Glutamatergic neuron (in vitro differentiated cells): ENCODE measurements around the gene EPHA4. TPM values are rescaled to one million over a fixed set of nuclear protein-coding genes. Genes with fewer than 3 reads are reported as not detected.

Experiments used
- DNase-seq: peaks from one replicate; pipeline ENCODE4 v3.0.0; 2022
- H3K27ac Mint-ChIP-seq: one replicate; pipeline ENCODE4 v1.8.0; 2020; ENCODE audit warnings: mild to moderate bottlenecking, mixed read lengths, inconsistent platforms; ENCODE audit not compliant: unreplicated experiment
- H3K27me3 Mint-ChIP-seq: one replicate; pipeline ENCODE4 v1.8.0; 2020; ENCODE audit warnings: mild to moderate bottlenecking, moderate library complexity, mixed read lengths, inconsistent platforms; ENCODE audit not compliant: unreplicated experiment
- H3K36me3 Mint-ChIP-seq: one replicate; pipeline ENCODE4 v1.8.0; 2020; ENCODE audit warnings: mild to moderate bottlenecking, mixed read lengths, inconsistent platforms; ENCODE audit not compliant: unreplicated experiment
- H3K4me1 Mint-ChIP-seq: one replicate; pipeline ENCODE4 v1.8.0; 2020; ENCODE audit warnings: mild to moderate bottlenecking, low read depth, mixed read lengths, inconsistent platforms; ENCODE audit not compliant: unreplicated experiment
- H3K4me3 Mint-ChIP-seq: one replicate; pipeline ENCODE4 v1.8.0; 2020; ENCODE audit warnings: mild to moderate bottlenecking, mixed read lengths, inconsistent platforms; ENCODE audit not compliant: unreplicated experiment
- H3K9me3 Mint-ChIP-seq: one replicate; pipeline ENCODE4 v1.8.0; 2020; ENCODE audit warnings: mild to moderate bottlenecking, moderate library complexity, mixed read lengths, inconsistent platforms; ENCODE audit not compliant: unreplicated experiment
- total RNA-seq: library from RNA; stranded (reverse); fragmentation: NEBNext Ultra II Directional; extraction: Animal tissue kit (Norgen Biotek cat#: 25700); gene quantifications from one replicate; pipeline ENCODE4 v1.2.1, GENCODE V29; 2021; ENCODE audit not compliant: unreplicated experiment
- TF ChIP-seq, protein P1 (sequence below): fragments of 200-600 bp; sonication (generic); IDR thresholded peaks from one replicate; pipeline ENCODE4 v1.5.0; 2021; ENCODE audit not compliant: partially characterized antibody, unreplicated experiment

EPHA4 gene
- total RNA-seq, 1 donor from 2014 or later, result 57.2 TPM

DNA sequence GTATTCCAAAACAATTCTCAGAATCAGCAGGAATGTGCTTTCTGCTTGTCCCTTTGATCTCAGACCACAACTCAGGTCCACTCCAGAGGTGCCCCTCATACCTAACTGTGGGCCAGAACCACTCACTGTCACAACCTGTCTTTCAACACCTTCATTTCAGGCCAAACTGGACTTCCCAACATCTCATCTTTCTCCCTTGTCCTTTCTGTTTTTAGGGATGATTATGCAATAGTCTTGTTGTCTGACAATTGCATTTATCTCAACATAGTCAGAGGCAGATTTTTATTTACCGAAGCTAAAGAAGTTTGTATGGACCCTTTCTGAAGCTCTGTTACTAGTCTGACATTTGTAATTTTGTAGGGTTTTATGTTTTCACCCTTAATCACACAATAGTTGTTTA lies 95.9 kb downstream of the EPHA4 start:
- Mint-ChIP-seq H3K9me3 (peaks cover 1% of the 10 kb centered on the region), H3K36me3 (peaks cover 4% of the 10 kb centered on the region), H3K4me3 (no peak overlapping the region), H3K4me1 (peaks cover 8% of the 10 kb centered on the region), H3K27me3 (no peaks in the 10 kb centered on the region), H3K27ac (no peak overlapping the region)
- TF ChIP-seq, protein P1, sequence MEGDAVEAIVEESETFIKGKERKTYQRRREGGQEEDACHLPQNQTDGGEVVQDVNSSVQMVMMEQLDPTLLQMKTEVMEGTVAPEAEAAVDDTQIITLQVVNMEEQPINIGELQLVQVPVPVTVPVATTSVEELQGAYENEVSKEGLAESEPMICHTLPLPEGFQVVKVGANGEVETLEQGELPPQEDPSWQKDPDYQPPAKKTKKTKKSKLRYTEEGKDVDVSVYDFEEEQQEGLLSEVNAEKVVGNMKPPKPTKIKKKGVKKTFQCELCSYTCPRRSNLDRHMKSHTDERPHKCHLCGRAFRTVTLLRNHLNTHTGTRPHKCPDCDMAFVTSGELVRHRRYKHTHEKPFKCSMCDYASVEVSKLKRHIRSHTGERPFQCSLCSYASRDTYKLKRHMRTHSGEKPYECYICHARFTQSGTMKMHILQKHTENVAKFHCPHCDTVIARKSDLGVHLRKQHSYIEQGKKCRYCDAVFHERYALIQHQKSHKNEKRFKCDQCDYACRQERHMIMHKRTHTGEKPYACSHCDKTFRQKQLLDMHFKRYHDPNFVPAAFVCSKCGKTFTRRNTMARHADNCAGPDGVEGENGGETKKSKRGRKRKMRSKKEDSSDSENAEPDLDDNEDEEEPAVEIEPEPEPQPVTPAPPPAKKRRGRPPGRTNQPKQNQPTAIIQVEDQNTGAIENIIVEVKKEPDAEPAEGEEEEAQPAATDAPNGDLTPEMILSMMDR, result no peak
- DNase-seq, result no peak

DNA sequence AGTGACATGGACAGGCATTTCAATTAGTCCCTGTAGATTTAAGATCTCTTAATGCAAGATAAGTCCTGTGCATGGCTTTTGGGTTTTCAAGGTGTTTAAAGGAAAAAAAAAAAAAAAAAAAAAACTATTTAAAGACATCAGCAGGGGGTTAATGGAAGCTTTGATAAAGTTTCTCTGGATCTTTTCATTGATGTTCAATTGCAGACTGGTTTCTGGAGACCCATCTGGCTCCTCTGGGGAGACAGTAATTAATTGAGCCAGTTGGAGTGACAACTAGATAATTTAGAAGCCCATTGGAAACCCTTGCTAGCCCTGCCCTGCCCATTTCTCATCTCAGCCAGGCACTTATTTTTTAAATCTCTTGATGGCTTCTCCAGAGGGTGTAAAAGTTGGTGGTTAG lies 98.7 kb downstream of the EPHA4 start:
- Mint-ChIP-seq H3K9me3 (peaks cover 1% of the 10 kb centered on the region), H3K4me1 (peaks cover 8% of the 10 kb centered on the region), H3K27me3 (no peaks in the 10 kb centered on the region), H3K36me3 (peaks cover 4% of the 10 kb centered on the region), H3K27ac (no peak overlapping the region), H3K4me3 (no peak overlapping the region)
- TF ChIP-seq, protein P1, result no peak
- no peak for DNase-seq

DNA sequence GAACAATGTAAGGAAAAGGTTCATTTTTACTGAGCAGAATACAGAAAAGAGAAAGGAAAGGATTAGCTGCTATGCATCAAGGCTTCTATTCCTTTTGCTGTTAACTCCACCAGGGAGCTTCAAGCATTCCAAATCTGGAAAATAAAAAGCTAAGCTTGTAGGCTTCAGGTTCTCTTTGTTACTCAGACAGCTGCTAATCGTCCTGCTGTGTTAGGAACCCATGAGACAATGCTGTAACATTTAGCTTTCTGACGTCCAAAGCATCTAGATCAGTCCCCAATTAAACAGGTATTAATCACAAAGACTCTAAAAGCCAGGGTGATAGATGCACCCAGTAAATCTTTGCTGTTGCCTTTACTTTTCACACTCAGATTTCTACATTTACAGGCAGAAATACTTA lies 103.8 kb downstream of the EPHA4 start:
- no peaks in the 10 kb centered on the region for H3K36me3 Mint-ChIP-seq
- H3K27me3 Mint-ChIP-seq, result no peaks in the 10 kb centered on the region
- no peak overlapping the region for H3K27ac Mint-ChIP-seq
- H3K4me1 Mint-ChIP-seq, result peaks cover 7% of the 10 kb centered on the region
- no peak for DNase-seq
- TF ChIP-seq, protein P1, result no peak
- H3K4me3 Mint-ChIP-seq, result no peak overlapping the region
- H3K9me3 Mint-ChIP-seq, result no peaks in the 10 kb centered on the region

DNA sequence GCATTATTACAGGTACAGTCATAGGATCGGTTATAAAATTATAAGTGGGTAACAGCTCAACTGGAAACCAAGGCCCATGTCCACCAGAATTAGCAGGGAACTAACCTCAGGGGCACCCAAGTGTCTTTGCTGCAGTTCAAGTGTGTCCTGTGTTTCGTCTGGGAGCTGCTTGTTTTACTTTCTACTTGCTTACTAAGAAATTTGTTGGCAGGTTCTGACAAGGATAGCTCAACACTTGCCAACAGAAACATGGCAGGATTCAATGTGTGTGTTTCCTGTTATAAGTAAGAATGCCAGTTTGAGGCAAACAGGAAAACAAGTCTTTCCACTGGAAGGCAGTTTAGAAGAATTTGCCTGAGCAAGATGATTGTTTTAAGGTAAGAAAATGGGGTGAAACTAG lies 104.5 kb downstream of the EPHA4 start:
- Mint-ChIP-seq H3K9me3 (no peaks in the 10 kb centered on the region), H3K4me3 (no peak overlapping the region), H3K27me3 (no peaks in the 10 kb centered on the region), H3K27ac (no peak overlapping the region), H3K36me3 (no peaks in the 10 kb centered on the region), H3K4me1 (peaks cover 3% of the 10 kb centered on the region)
- TF ChIP-seq, protein P1, result no peak
- DNase-seq, result no peak

DNA sequence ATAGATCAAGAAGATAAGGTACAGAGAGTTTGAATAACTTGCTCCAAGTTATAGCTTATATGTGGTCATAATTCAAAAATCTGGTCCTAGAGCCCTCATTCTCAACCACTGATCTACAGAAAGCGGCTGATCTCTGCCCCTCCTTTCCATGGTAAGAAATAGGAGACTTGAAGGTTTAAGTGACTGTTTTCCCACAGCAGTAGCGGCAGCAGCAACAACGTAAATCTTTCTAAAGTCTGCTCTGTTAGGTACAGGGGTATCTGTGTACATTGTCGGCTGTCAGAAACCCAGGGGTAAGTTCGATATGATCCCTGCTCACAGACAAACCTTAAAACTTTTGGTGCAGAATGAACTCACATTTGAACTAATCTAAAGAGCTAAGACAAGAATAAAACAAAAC lies 105.4 kb downstream of the EPHA4 start:
- H3K4me1 Mint-ChIP-seq, result no peaks in the 10 kb centered on the region
- TF ChIP-seq, protein P1, result no peak
- H3K36me3 Mint-ChIP-seq, result no peaks in the 10 kb centered on the region
- no peak for DNase-seq
- H3K27ac Mint-ChIP-seq, result no peak overlapping the region
- H3K9me3 Mint-ChIP-seq, result no peaks in the 10 kb centered on the region
- no peaks in the 10 kb centered on the region for H3K27me3 Mint-ChIP-seq
- no peak overlapping the region for H3K4me3 Mint-ChIP-seq
